Lower leg skin (tissue), 3 donors: ENCODE measurements around the gene PRDM13.

ENCODE experiments used
- CTCF ChIP-seq, 3 donors: fragments of 450-650 bp; IDR thresholded peaks; one replicate each; pipeline ENCODE4 v1.5.1; 2016; ENCODE audit warnings: antibody characterized with exemption in 3 of 3, mild to moderate bottlenecking in 3 of 3, moderate library complexity in 2 of 3
- POLR2A ChIP-seq, 2 donors: fragments of 450-650 bp; IDR thresholded peaks; one replicate each; pipeline ENCODE4 v1.6.1; 2016 to 2017; ENCODE audit warnings: antibody characterized with exemption in 2 of 2, mild to moderate bottlenecking in 1 of 2, moderate library complexity in 1 of 2

- TF ChIP-seq CTCF (IDR thresholded peaks at IDR 0.05) (no peak), POLR2A (IDR thresholded peaks at IDR 0.05) (no peak)
Measured at GRCh38 chr6:99614430-99615186, 8.0 kb downstream of the PRDM13 start.
